GM12891 (cell line): ENCODE measurements around the gene FAM222B.

Experiments used
- PAX5 ChIP-seq: IDR thresholded peaks from 2 replicates; pipeline ENCODE4 v1.6.1; 2011; ENCODE audit warnings: low read length, moderate library complexity, mild to moderate bottlenecking; ENCODE audit not compliant: insufficient read depth, severe bottlenecking
- POLR2A ChIP-seq: IDR thresholded peaks from 2 replicates; pipeline ENCODE4 v1.6.1; 2011; ENCODE audit warnings: low read depth, low read length, control low read depth
- POLR2AphosphoS5 ChIP-seq: IDR thresholded peaks from 2 replicates; pipeline ENCODE4 v1.6.1; 2011; ENCODE audit warnings: low read depth, low read length, control low read depth
- POU2F2 ChIP-seq: IDR thresholded peaks from 2 replicates; pipeline ENCODE4 v1.6.1; 2011; ENCODE audit warnings: low read depth, mild to moderate bottlenecking, control low read depth, low read length, moderate library complexity
- SPI1 ChIP-seq: IDR thresholded peaks from 2 replicates; pipeline ENCODE4 v1.6.1; 2011; ENCODE audit warnings: low read depth, low read length, control low read depth
- TAF1 ChIP-seq: IDR thresholded peaks from 2 replicates; pipeline ENCODE4 v1.6.1; 2011; ENCODE audit warnings: low read depth, low read length, control low read depth

DNA sequence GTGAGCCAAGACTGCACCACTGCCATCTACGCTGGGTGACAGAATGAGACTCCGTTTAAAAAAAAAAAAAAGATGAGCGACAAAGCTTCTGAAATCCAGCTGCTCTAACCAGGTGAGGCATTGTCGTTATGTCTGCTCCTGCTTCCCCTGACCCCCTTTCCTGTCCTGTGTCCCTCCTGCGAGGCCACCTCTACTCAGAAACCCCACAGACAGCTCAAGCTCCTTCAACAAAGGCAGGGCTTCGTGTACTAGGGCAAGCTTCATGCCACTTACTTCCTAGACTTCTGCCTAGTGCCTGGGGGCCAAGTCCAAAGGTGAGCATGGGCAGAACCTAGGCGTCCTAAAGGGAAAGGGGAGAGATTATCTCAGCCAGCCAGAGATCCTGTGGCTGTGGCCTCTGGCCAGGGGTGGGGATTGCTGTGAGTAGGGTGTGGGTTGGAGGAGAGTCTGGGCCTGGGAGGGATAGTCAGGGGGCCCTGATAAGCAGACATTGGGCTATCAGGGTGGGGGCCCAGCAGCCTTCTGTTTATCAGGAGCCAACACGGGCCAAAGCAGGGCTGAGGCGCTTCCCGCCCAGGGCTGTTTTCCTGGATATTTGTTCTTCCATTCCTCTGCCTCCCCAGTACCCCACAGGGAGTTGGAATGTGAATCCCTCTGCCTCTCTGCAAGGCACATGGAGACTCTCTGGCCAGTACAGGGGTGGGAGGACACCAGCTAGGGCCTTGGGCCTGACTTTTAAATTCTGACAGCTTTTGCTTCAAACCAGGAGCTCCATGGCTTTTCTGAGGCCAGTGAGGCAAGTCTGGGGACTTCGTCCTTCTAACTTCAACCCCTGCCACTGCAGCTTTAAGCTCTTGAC, 22.6 kb upstream of the FAM222B start:
- TF ChIP-seq SPI1 (no peak), POLR2A (no peak), POLR2AphosphoS5 (no peak), TAF1 (no peak), PAX5 (no peak), POU2F2 (no peak)
